ENCODE results near the gene MYL2.

Gene MYL2

GRCh38 chr12:110930348-110931314 is 10.3 kb upstream of the MYL2 start:
- no peak for DNase-seq (ENCODE audit: low read depth)

GRCh38 chr12:110929818-110930217 is 9.4 kb upstream of the MYL2 start:
- no peak for DNase-seq (ENCODE audit: low read depth)

- DNase-seq (ENCODE audit: low read depth): no peak
Observed at GRCh38 chr12:110928700-110929099, 8.3 kb upstream of the MYL2 start.

GRCh38 chr12:110927546-110927945 is 7.2 kb upstream of the MYL2 start:
- DNase-seq (ENCODE audit: low read depth): no peak

- no peak for DNase-seq (ENCODE audit: low read depth)
Observed at GRCh38 chr12:110923692-110924334, 3.4 kb upstream of the MYL2 start.

- no peak for DNase-seq (ENCODE audit: low read depth)
Observed at GRCh38 chr12:110923192-110923591, 2.8 kb upstream of the MYL2 start.

GRCh38 chr12:110922652-110923051 is 2.3 kb upstream of the MYL2 start:
- DNase-seq (ENCODE audit: low read depth): no peak

GRCh38 chr12:110921262-110921661 is 883 bp upstream of the MYL2 start:
- DNase-seq (ENCODE audit: low read depth): no peak

- DNase-seq (ENCODE audit: low read depth): no peak
Observed at GRCh38 chr12:110919720-110920119, 659 bp downstream of the MYL2 start.

- no peak for DNase-seq (ENCODE audit: low read depth)
Observed at GRCh38 chr12:110917961-110918360, 2.4 kb downstream of the MYL2 start.

- no peak for DNase-seq (ENCODE audit: low read depth)
Observed at GRCh38 chr12:110917467-110917866, 2.9 kb downstream of the MYL2 start.

- no peak for DNase-seq (ENCODE audit: low read depth)
Observed at GRCh38 chr12:110916295-110916875, 4.0 kb downstream of the MYL2 start.

- DNase-seq (ENCODE audit: low read depth): no peak
Observed at GRCh38 chr12:110913119-110914056, 7.0 kb downstream of the MYL2 start.

- DNase-seq (ENCODE audit: low read depth): no peak
Observed at GRCh38 chr12:110912263-110912662, 8.1 kb downstream of the MYL2 start.

- no peak for DNase-seq (ENCODE audit: low read depth)
Observed at GRCh38 chr12:110908377-110909152, 11.8 kb downstream of the MYL2 start.

- DNase-seq (ENCODE audit: low read depth): no peak
Observed at GRCh38 chr12:110907583-110907982, 12.8 kb downstream of the MYL2 start.

- no peak for DNase-seq (ENCODE audit: low read depth)
Observed at GRCh38 chr12:110906985-110907384, 13.4 kb downstream of the MYL2 start.

GRCh38 chr12:110906516-110906915 is 13.9 kb downstream of the MYL2 start:
- no peak for DNase-seq (ENCODE audit: low read depth)

GRCh38 chr12:110906083-110906482 is 14.3 kb downstream of the MYL2 start:
- DNase-seq (ENCODE audit: low read depth): no peak

- no peak for DNase-seq (ENCODE audit: low read depth)
Observed at GRCh38 chr12:110903511-110903910, 16.9 kb downstream of the MYL2 start.

GRCh38 chr12:110901401-110901800 is 19.0 kb downstream of the MYL2 start:
- DNase-seq (ENCODE audit: low read depth): no peak

All from stromal cell of bone marrow (primary cell).